Brain microvascular endothelial cell (primary cell): ENCODE results near the gene CCDC184.

Source experiments
- DNase-seq: peaks from one replicate; pipeline ENCODE4 v3.0.0-alpha.2; 2020
- H3K27ac ChIP-seq: fragments of 250-450 bp; sonication (Bioruptor Pico); 2 replicates; pipeline ENCODE4 v1.5.1; 2020; ENCODE audit warnings: mild to moderate bottlenecking, moderate library complexity
- H3K27me3 ChIP-seq: fragments of 250-450 bp; sonication (Bioruptor Pico); replicated peaks from 2 replicates; pipeline ENCODE4 v1.5.1; 2020; ENCODE audit warnings: mild to moderate bottlenecking
- H3K36me3 ChIP-seq: fragments of 250-450 bp; sonication (Bioruptor Pico); replicated peaks from 2 replicates; pipeline ENCODE4 v1.5.1; 2020; ENCODE audit warnings: mild to moderate bottlenecking
- H3K4me3 ChIP-seq: 2 replicates; pipeline ENCODE4 v1.5.1; 2011; ENCODE audit warnings: low read depth, mild to moderate bottlenecking, control low read depth, low read length, moderate library complexity
- CTCF ChIP-seq: IDR thresholded peaks from 2 replicates; pipeline ENCODE4 v1.5.1; 2011; ENCODE audit warnings: low read depth, mild to moderate bottlenecking, moderate library complexity, low read length, control low read depth, inconsistent platforms; ENCODE audit errors: missing control alignments
- in situ Hi-C: cut with HindIII; loops from 2 replicates; pipeline ENCODE4 v1.10.0; 2017; ENCODE audit warnings: low sequenced_read_pairs, low pct_ligation_motif_present

The CCDC184 gene

GRCh38 chr12:48160807-48161206, 22.6 kb upstream of the CCDC184 start:
- Histone ChIP-seq H3K27me3 (no peaks in the 10 kb centered on the region), H3K4me3 (no peak overlapping the region), H3K27ac (no peak overlapping the region), H3K36me3 (no peaks in the 10 kb centered on the region)
- no peak for DNase-seq
- no peak for TF ChIP-seq CTCF
- in situ Hi-C loops: no loop called here

GRCh38 chr12:48163150-48163747, 20.2 kb upstream of the CCDC184 start:
- in situ Hi-C loops: no loop called here
- H3K36me3 ChIP-seq: no peaks in the 10 kb centered on the region
- no peaks in the 10 kb centered on the region for H3K27me3 ChIP-seq
- no peak overlapping the region for H3K4me3 ChIP-seq
- H3K27ac ChIP-seq: no peak overlapping the region
- no peak for TF ChIP-seq CTCF
- DNase-seq: no peak

GRCh38 chr12:48164451-48164850, 19.0 kb upstream of the CCDC184 start:
- TF ChIP-seq CTCF: no peak
- H3K27me3 ChIP-seq: no peaks in the 10 kb centered on the region

GRCh38 chr12:48165089-48165981, 18.1 kb upstream of the CCDC184 start:
- Histone ChIP-seq H3K4me3 (no peak overlapping the region), H3K27me3 (no peaks in the 10 kb centered on the region), H3K27ac (no peak overlapping the region), H3K36me3 (no peaks in the 10 kb centered on the region)
- in situ Hi-C loops: no loop called here
- no peak for DNase-seq
- peak; percentile 94 for TF ChIP-seq CTCF

More at GRCh38 chr12:48164451-48164850, 19.0 kb upstream of the CCDC184 start:
- DNase-seq: no peak
- H3K4me3 ChIP-seq: no peak overlapping the region
- in situ Hi-C loops: no loop called here
- H3K36me3 ChIP-seq: no peaks in the 10 kb centered on the region
- H3K27ac ChIP-seq: no peak overlapping the region

- H3K4me3 ChIP-seq: no peak overlapping the region
- in situ Hi-C loops: no loop called here
- DNase-seq: no peak
Measured at GRCh38 chr12:48169011-48169410, 14.4 kb upstream of the CCDC184 start.

More at GRCh38 chr12:48169011-48169410, 14.4 kb upstream of the CCDC184 start:
- H3K36me3 ChIP-seq: no peaks in the 10 kb centered on the region
- H3K27me3 ChIP-seq: no peaks in the 10 kb centered on the region
- H3K27ac ChIP-seq: no peak overlapping the region
- no peak for TF ChIP-seq CTCF
